GM12891 (cell line): ENCODE results near the gene LLGL1.

Experiments used
- DNase-seq: peaks from one replicate; pipeline ENCODE4 v3.0.0; 2011; ENCODE audit warnings: low spot score; ENCODE audit not compliant: insufficient read length
- FAIRE-seq: peaks from 2 replicates; lab custom pipeline; 2011; peaks lifted over from hg19 to GRCh38; lab: Jason Lieb, UNC
- PAX5 ChIP-seq: IDR thresholded peaks from 2 replicates; pipeline ENCODE4 v1.6.1; 2011; ENCODE audit warnings: low read length, moderate library complexity, mild to moderate bottlenecking; ENCODE audit not compliant: insufficient read depth, severe bottlenecking
- POLR2A ChIP-seq: IDR thresholded peaks from 2 replicates; pipeline ENCODE4 v1.6.1; 2011; ENCODE audit warnings: low read depth, low read length, control low read depth
- POLR2AphosphoS5 ChIP-seq: IDR thresholded peaks from 2 replicates; pipeline ENCODE4 v1.6.1; 2011; ENCODE audit warnings: low read depth, low read length, control low read depth
- POU2F2 ChIP-seq: IDR thresholded peaks from 2 replicates; pipeline ENCODE4 v1.6.1; 2011; ENCODE audit warnings: low read depth, mild to moderate bottlenecking, control low read depth, low read length, moderate library complexity
- SPI1 ChIP-seq: IDR thresholded peaks from 2 replicates; pipeline ENCODE4 v1.6.1; 2011; ENCODE audit warnings: low read depth, low read length, control low read depth
- TAF1 ChIP-seq: IDR thresholded peaks from 2 replicates; pipeline ENCODE4 v1.6.1; 2011; ENCODE audit warnings: low read depth, low read length, control low read depth

The LLGL1 gene

DNA sequence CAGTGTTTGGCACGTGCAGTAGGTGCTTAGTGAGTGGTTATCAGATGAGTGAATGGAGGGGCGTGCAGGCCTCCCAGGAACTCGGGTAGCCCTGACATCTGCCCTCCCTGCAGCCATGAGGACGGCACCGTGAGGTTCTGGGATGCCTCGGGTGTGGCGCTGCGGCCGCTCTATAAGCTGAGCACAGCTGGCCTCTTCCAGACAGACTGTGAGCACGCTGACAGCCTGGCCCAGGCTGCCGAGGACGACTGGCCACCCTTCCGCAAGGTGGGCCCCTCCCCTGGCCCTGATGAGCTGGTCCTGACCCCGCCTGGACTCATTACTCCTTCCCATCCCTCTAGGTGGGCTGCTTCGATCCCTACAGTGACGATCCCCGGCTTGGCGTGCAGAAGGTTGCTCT, 11.1 kb downstream of the LLGL1 start:
- DNase-seq = no peak
- FAIRE-seq = no peak
- TF ChIP-seq POU2F2 (no peak), POLR2A (no peak), PAX5 (no peak), POLR2AphosphoS5 (no peak), SPI1 (no peak), TAF1 (no peak)

DNA sequence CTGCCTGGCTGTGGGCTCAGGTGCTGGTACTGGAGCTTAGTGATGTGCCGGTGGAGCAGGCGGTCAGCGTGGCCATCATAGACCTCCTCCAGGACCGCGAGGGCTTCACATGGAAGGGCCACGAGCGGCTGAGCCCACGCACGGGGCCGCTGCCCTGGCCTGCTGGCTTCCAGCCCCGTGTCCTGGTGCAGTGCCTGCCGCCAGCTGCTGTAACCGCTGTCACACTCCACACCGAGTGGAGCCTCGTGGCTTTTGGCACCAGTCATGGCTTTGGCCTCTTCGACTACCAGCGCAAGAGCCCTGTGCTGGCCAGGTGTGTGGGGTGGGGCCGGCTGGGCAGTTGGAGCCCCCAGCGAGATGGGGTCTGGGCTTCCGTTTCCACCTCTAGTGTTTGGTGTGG, 12.0 kb downstream of the LLGL1 start:
- no peak for TF ChIP-seq POLR2AphosphoS5
- no peak for TF ChIP-seq POU2F2
- no peak for TF ChIP-seq PAX5
- TF ChIP-seq SPI1 = no peak
- TF ChIP-seq POLR2A = no peak
- DNase-seq (no peak), FAIRE-seq (no peak)

- TF ChIP-seq TAF1 (no peak), POU2F2 (no peak), POLR2AphosphoS5 (no peak), POLR2A (no peak), PAX5 (no peak), SPI1 (no peak)
- no peak for DNase-seq
- FAIRE-seq = no peak
Measured at GRCh38 chr17:18238299-18238698, 12.9 kb downstream of the LLGL1 start.

- FAIRE-seq = no peak
- no peak for DNase-seq
- no peak for TF ChIP-seq TAF1
- TF ChIP-seq POU2F2 = no peak
- no peak for TF ChIP-seq POLR2AphosphoS5
- TF ChIP-seq PAX5 = no peak
- TF ChIP-seq SPI1 = no peak
- no peak for TF ChIP-seq POLR2A
Measured at GRCh38 chr17:18240449-18240848, 15.0 kb downstream of the LLGL1 start.

- no peak for TF ChIP-seq POU2F2
- TF ChIP-seq PAX5 = no peak
- TF ChIP-seq POLR2AphosphoS5 = no peak
- FAIRE-seq = peak; percentile 38
- no peak for DNase-seq
Measured at GRCh38 chr17:18241229-18241871, 15.9 kb downstream of the LLGL1 start.

GRCh38 chr17:18245038-18245776, 19.8 kb downstream of the LLGL1 start:
- FAIRE-seq (no peak), DNase-seq (no peak)
- TF ChIP-seq PAX5 (no peak), SPI1 (no peak), POLR2AphosphoS5 (no peak), POU2F2 (no peak), POLR2A (no peak), TAF1 (no peak)

DNA sequence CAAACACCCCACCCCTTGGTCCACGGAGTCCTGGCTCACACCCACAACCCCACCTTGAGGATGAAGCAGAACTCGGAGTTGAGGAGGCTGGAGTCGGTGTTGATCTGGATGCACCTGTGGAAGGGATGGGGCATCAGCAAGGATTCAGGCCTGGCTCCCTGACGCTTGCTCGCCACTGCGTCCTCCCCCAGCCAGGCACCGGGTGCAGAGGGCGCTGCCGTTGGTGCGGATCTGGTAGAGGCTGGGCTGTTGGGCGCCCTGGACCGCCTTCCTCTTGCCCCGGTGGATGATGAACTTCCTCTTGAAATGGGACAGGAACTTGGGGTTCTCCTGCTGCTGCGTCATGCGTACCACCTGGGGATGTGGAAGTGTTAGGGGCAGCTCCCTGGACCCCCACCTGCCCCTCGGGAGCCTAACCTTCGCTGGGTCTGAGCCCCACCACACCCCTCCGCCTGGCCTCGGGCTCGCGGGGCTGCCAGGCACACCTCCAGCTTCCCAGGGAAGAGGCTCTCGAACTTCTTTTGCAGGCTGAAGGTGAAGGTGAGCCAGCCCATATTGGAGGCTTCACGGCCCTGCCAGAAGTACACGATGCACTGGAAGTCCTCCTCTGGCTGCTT, 20.8 kb downstream of the LLGL1 start:
- DNase-seq (no peak), FAIRE-seq (no peak)
- TF ChIP-seq POU2F2 (no peak), PAX5 (no peak)

DNA sequence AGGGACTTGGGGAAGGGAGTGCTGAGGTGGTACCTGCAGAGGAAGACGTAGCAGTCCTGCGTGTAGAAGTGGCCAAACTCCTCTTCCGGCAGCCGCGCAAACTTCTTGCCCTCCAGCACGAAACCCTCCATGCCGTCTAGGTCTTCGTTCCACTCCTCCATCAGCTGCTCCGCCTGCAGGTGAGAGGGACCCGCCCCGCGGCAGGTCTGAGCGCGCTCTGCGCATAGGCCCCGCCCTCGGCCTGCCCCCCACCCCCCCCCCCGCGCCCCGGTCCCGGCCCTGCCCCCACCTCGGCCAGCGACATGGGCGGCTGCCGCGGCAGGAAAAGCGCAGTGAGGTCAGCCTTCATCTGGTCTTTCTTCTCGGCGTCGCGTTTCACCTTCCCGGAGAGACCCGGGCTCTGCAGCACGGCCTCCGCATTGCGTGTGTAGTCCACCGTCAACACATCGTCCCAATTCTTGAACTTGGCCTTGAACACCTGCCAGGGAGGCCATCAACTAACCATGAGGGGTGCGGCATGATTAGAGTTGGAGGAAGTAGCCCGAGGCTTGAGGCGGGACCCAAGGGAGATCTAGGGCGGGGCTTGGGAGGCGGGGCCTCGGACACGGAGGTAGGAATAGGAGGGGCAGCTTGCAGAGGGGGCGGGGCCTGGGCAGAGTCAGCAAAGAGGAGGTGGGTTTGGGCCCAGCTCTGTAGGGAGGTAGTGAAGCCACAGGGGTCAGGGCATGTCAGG, 21.6 kb downstream of the LLGL1 start:
- no peak for FAIRE-seq
- DNase-seq = peak; percentile 87
- TF ChIP-seq POLR2AphosphoS5 (no peak), SPI1 (no peak), POU2F2 (no peak), POLR2A (no peak), TAF1 (no peak)

- DNase-seq = no peak
- no peak for FAIRE-seq
- TF ChIP-seq POLR2AphosphoS5 (no peak), POLR2A (no peak), SPI1 (no peak), PAX5 (no peak), TAF1 (no peak), POU2F2 (no peak)
Measured at GRCh38 chr17:18247613-18248001, 22.2 kb downstream of the LLGL1 start.
